ENCODE measurements around the gene ELOVL2. TPM values are rescaled to one million over a fixed set of nuclear protein-coding genes. Genes with fewer than 3 reads are reported as not detected.
A peak's percentile ranks its signal among the peaks of the same experiment; 100 is the strongest.

Gene ELOVL2
- total and polyA plus RNA-seq, 12 donors: 0.73 to 3.5 (median 1.2) TPM

GRCh38 chr6:11012976-11013720 is 31.0 kb downstream of the ELOVL2 start:
- H3K9me3 ChIP-seq: no peaks in the 10 kb centered on the region
- peaks cover 0 to 29% (median 4%) of the 10 kb centered on the region in 9 donors for H3K4me1 ChIP-seq
- peak in 1 of 2 donors; percentile 12 for DNase-seq
- intact Hi-C loops (cut with DNase I): no loop called here
- H3K27ac ChIP-seq: peak overlapping the region in 4 of 10 donors; percentile 1 to 24 (median 10)
- peak in 3 of 8 donors; percentile 11 to 58 (median 24) for ATAC-seq
- H3K27me3 ChIP-seq: peaks cover 0 to 26% (median 0%) of the 10 kb centered on the region in 7 donors
- WGBS, 2 donors: 86 to 89% methylated on average over 5 of the region's 5 CpGs
- no peak for TF ChIP-seq CTCF (IDR thresholded peaks at IDR 0.05)
- no peak overlapping the region for H3K4me3 ChIP-seq
- no peaks in the 10 kb centered on the region for H3K36me3 ChIP-seq

- no peak for TF ChIP-seq CTCF (IDR thresholded peaks at IDR 0.05)
- DNase-seq: no peak
- Histone ChIP-seq H3K4me3 (no peak overlapping the region), H3K36me3 (no peaks in the 10 kb centered on the region), H3K9me3 (no peaks in the 10 kb centered on the region), H3K4me1 (peaks cover 0 to 29% (median 4%) of the 10 kb centered on the region in 9 donors), H3K27ac (peak overlapping the region in 1 of 10 donors; percentile 12), H3K27me3 (peaks cover 0 to 26% (median 0%) of the 10 kb centered on the region in 7 donors)
- intact Hi-C loops (cut with DNase I): no loop called here
- 73% methylated on average over 5 of the region's 5 CpGs for WGBS, 2 donors
- ATAC-seq: no peak
These were observed 31.8 kb downstream of the ELOVL2 start for GRCh38 chr6:11012295-11012754.

- H3K9me3 ChIP-seq: no peaks in the 10 kb centered on the region
- H3K4me3 ChIP-seq: no peak overlapping the region
- ATAC-seq (no peak), DNase-seq (no peak)
- TF ChIP-seq CTCF (IDR thresholded peaks at IDR 0.05): no peak
- intact Hi-C loops (cut with DNase I): no loop called here
- peaks cover 0 to 26% (median 0%) of the 10 kb centered on the region in 7 donors for H3K27me3 ChIP-seq
- 43 to 47% methylated on average over 8 of the region's 8 CpGs for WGBS, 2 donors
- H3K4me1 ChIP-seq: peaks cover 0 to 29% (median 4%) of the 10 kb centered on the region in 9 donors
- H3K36me3 ChIP-seq: no peaks in the 10 kb centered on the region
- no peak overlapping the region for H3K27ac ChIP-seq
These were observed 32.3 kb downstream of the ELOVL2 start for GRCh38 chr6:11011787-11012234.

DNA sequence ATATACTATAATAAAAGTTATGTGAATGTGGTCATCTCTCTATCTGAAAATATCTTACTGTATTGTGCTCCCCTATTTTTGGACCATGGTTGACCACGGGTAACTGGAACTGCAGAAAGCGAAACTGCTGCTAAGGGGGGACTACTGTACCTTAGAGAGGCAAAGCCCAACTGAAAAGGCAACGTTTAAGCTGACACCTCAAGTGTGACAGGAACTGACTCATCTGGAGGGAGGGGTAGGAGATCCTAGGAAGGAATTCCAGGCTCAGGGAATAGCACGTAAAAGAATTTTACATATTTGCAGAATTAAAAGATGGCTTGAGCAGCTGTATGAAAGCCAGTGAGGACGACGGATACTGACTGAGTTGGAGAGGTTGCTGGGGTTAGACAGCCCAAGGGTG is 34.8 kb downstream of the ELOVL2 start:
- Histone ChIP-seq H3K4me1 (peaks cover 0 to 29% (median 4%) of the 10 kb centered on the region in 9 donors), H3K27me3 (peaks cover 0 to 18% (median 0%) of the 10 kb centered on the region in 7 donors), H3K36me3 (no peaks in the 10 kb centered on the region), H3K4me3 (no peak overlapping the region), H3K27ac (no peak overlapping the region), H3K9me3 (no peaks in the 10 kb centered on the region)
- 48 to 56% methylated on average over 6 of the region's 6 CpGs for WGBS, 2 donors
- ATAC-seq: peak in 3 of 8 donors; percentile 33 to 45 (median 41)
- intact Hi-C loops (cut with DNase I): no loop called here
- no peak for DNase-seq
- TF ChIP-seq CTCF (IDR thresholded peaks at IDR 0.05): no peak
